A673 (cell line): ENCODE data around the gene TASOR. TPM values are rescaled to one million over a fixed set of nuclear protein-coding genes. Genes with fewer than 3 reads are reported as not detected.

Experiments
- BruUV-seq: library from RNA; stranded (reverse); fragments of 400-500 nt; replicated peaks from 2 replicates; lab custom pipeline; 2021; lab: Mats Ljungman, UMichigan
- CTCF ChIA-PET: fragments of 300-600 bp; sonication (Branson Sonifier 250); formaldehyde crosslinking; loops from one replicate; lab custom pipeline; 2022; ENCODE audit warnings: antibody characterized with exemption; lab: Charles Lee
- POLR2A ChIA-PET: fragments of 300-600 bp; sonication (Branson Sonifier 250); formaldehyde crosslinking; loops from one replicate; lab custom pipeline; 2022; ENCODE audit warnings: antibody characterized with exemption; ENCODE audit not compliant: low non-redundant PET; lab: Charles Lee
- DNase-seq: peaks from one replicate; pipeline ENCODE4 v3.0.0-alpha.2; 2015; ENCODE audit warnings: low spot score
- H3K27ac ChIP-seq: fragments of 200-600 bp; sonication (generic); 2 replicates; pipeline ENCODE4 v1.5.1; 2016; ENCODE audit warnings: mixed run types, low read depth, mild to moderate bottlenecking, mixed read lengths, antibody characterized with exemption, low read length; ENCODE audit not compliant: poor library complexity, severe bottlenecking
- H3K27me3 ChIP-seq: fragments of 200-600 bp; sonication (generic); replicated peaks from 2 replicates; pipeline ENCODE4 v1.6.1; 2017; ENCODE audit warnings: mixed run types, low read depth, mild to moderate bottlenecking, mixed read lengths, antibody characterized with exemption, low read length; ENCODE audit not compliant: insufficient read depth, poor library complexity
- H3K36me3 ChIP-seq: fragments of 200-600 bp; sonication (generic); 2 replicates; pipeline ENCODE4 v1.6.1; 2016; ENCODE audit warnings: mixed run types, mild to moderate bottlenecking, mixed read lengths, antibody characterized with exemption, low read length; ENCODE audit not compliant: insufficient read depth, poor library complexity, severe bottlenecking
- H3K4me1 ChIP-seq: fragments of 200-600 bp; sonication (generic); 2 replicates; pipeline ENCODE4 v1.6.1; 2017; ENCODE audit warnings: mixed run types, mild to moderate bottlenecking, mixed read lengths, antibody characterized with exemption, low read length; ENCODE audit not compliant: insufficient read depth, poor library complexity, severe bottlenecking
- H3K4me3 ChIP-seq: fragments of 200-600 bp; sonication (generic); 2 replicates; pipeline ENCODE4 v1.5.1; 2016; ENCODE audit warnings: low read depth, mixed run types, mild to moderate bottlenecking, mixed read lengths, low read length; ENCODE audit not compliant: poor library complexity, severe bottlenecking
- H3K9me3 ChIP-seq: fragments of 200-600 bp; sonication (generic); 2 replicates; pipeline ENCODE4 v1.6.1; 2016; ENCODE audit warnings: mixed run types, low read depth, mild to moderate bottlenecking, mixed read lengths, antibody characterized with exemption, low read length; ENCODE audit not compliant: poor library complexity, severe bottlenecking
- EZH2 ChIP-seq: fragments of 200-600 bp; sonication (generic); IDR thresholded peaks from 2 replicates; pipeline ENCODE4 v1.6.1; 2017; ENCODE audit warnings: borderline replicate concordance, low read depth, mild to moderate bottlenecking, mixed read lengths, antibody characterized with exemption, low read length; ENCODE audit not compliant: poor library complexity, severe bottlenecking
- intact Hi-C: fragments of 100-400 bp; cut with micrococcal nuclease; formaldehyde crosslinking; loops from one replicate; pipeline ENCODE4 v1.10.0; 2022; ENCODE audit not compliant: unreplicated experiment
- total RNA-seq: library from RNA; stranded (reverse); gene quantifications from 2 replicates; pipeline ENCODE4 v1.2.3, GENCODE V29; 2021
- TF ChIP-seq, protein P1 (sequence below): fragments of 300-800, 200-600 bp; sonication (generic); conservative IDR thresholded peaks from 2 replicates; pipeline ENCODE4 v1.5.1; 2017; ENCODE audit warnings: low read depth, mild to moderate bottlenecking, antibody characterized with exemption, low read length, moderate library complexity, mixed read lengths

The TASOR gene
- total RNA-seq, 1 experiment from 2014 or later: 29.0 TPM

DNA sequence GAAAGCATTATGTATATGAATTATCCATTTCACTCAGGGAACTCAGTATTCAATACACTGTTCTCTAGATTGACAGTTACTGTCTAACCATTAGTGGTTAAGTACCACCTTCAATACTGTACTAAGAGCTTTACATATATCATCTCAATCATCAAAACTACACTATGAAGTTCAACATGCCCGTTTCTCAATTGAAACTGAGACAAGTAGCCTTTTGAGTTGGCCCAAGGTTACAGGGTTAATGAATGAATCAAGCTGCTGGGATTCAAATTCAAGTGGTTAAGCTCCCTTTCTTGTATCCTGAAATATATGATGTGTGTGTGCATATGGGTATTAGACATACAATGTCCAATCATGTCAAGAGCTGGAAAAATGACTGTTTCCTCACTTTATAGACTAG is 5.8 kb downstream of the TASOR start:
- Histone ChIP-seq H3K27me3 (no peaks in the 10 kb centered on the region), H3K9me3 (no peaks in the 10 kb centered on the region), H3K4me1 (peaks cover 8% of the 10 kb centered on the region), H3K4me3 (no peak overlapping the region), H3K36me3 (peaks cover 5% of the 10 kb centered on the region), H3K27ac (no peak overlapping the region)
- TF ChIP-seq, protein P1, sequence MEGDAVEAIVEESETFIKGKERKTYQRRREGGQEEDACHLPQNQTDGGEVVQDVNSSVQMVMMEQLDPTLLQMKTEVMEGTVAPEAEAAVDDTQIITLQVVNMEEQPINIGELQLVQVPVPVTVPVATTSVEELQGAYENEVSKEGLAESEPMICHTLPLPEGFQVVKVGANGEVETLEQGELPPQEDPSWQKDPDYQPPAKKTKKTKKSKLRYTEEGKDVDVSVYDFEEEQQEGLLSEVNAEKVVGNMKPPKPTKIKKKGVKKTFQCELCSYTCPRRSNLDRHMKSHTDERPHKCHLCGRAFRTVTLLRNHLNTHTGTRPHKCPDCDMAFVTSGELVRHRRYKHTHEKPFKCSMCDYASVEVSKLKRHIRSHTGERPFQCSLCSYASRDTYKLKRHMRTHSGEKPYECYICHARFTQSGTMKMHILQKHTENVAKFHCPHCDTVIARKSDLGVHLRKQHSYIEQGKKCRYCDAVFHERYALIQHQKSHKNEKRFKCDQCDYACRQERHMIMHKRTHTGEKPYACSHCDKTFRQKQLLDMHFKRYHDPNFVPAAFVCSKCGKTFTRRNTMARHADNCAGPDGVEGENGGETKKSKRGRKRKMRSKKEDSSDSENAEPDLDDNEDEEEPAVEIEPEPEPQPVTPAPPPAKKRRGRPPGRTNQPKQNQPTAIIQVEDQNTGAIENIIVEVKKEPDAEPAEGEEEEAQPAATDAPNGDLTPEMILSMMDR: no peak
- TF ChIP-seq EZH2: no peak
- POLR2A ChIA-PET: no interaction called here
- no peak for DNase-seq
- CTCF ChIA-PET: no interaction called here
- BruUV-seq: no TSS peak
- intact Hi-C loops: no loop called here

DNA sequence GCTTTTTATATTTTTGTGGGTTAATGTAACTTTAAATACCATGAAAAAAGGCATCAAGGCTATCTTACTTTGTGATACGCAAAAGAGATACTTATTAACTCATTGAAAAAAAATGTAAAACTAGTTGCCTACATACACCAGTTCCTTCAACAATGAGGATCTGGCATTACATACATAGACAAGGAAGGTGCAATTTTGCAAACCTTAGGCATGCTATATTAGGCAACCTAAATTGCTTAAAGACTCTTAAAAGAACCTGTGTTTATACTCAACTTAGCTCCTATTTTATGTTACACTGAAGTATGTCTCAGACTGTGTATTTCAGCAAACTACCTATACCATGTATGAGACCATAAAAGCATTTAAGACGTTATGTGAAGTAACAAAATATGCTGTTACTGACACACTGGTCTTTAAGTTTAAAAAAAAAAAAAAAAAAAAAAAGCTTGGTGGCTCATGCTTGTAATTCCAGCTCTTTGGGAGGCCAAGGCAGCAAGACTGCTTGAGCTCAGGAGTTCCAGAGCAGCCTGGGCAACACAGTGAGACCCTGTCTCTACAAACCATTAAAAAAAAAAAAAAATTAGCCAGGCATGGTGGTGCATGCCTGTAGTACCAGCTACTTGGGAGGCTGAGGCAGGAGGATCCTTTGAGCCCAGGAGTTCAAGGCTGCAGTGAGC is 9.1 kb downstream of the TASOR start:
- Histone ChIP-seq H3K4me3 (no peak overlapping the region), H3K27ac (no peak overlapping the region), H3K4me1 (peaks cover 8% of the 10 kb centered on the region), H3K9me3 (no peaks in the 10 kb centered on the region), H3K36me3 (peaks cover 18% of the 10 kb centered on the region), H3K27me3 (no peaks in the 10 kb centered on the region)
- intact Hi-C loops: no loop called here
- CTCF ChIA-PET: no interaction called here
- POLR2A ChIA-PET: interaction anchor here (0.6 to 0.7 kb wide), 2 partner anchors 308 to 1158 kb away, joined by 3 to 4 read pairs; no protein-coding TSS in a partner anchor
- no TSS peak for BruUV-seq
- DNase-seq: no peak
- no peak for TF ChIP-seq EZH2
- TF ChIP-seq, protein P1: no peak

DNA sequence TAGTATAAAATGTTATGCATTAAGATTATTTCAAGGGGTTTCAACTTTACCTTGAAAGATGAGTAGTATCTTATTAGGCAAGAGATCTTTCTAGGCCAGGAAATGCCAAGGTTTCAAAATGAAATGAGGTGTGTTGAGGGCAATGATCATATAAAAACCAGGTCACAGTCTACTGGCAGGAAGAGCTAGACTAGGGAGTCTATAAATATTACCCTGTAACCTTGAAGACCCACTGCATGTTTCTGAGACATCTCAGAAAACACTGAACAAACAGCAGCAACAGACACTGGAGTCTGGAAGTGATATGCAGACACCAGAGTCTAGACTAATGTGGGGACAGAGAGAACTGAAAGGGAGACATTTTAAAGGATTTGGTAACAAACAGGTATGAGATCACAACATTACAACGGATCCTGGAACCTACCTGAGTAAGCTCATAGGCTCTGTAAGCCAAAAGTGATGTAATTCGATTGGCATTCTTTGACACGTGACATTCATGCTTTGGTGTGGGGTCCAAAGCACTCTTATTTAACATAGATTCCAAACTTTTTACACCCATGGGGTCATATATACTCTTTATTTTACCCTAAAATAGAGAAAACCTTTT is 15.0 kb downstream of the TASOR start:
- no TSS peak for BruUV-seq
- H3K36me3 ChIP-seq: peaks cover 39% of the 10 kb centered on the region

More for the DNA sequence above, 15.0 kb downstream of the TASOR start:
- ChIA-PET POLR2A (no interaction called here), CTCF (no interaction called here)
- Histone ChIP-seq H3K4me1 (no peaks in the 10 kb centered on the region), H3K4me3 (no peak overlapping the region), H3K9me3 (no peaks in the 10 kb centered on the region), H3K27me3 (no peaks in the 10 kb centered on the region), H3K27ac (no peak overlapping the region)
- no peak for DNase-seq
- intact Hi-C loops: no loop called here
- no peak for TF ChIP-seq EZH2
- TF ChIP-seq, protein P1: no peak
